Hematopoietic multipotent progenitor cell treated with erythropoietin and hydrocortisone succinate and interleukin-3 and kit ligand, for 4 days (in vitro differentiated cells): Measurements from ENCODE around the gene SCGB2A2.

ENCODE experiments used
- DNase-seq: peaks from one replicate; pipeline ENCODE4 v3.0.0-alpha.2; 2015

The SCGB2A2 gene

GRCh38 chr11:62269654-62270278 is at the start of gene SCGB2A2:
SCGB2A2 (plus strand) TSS chr11:62270158; CDS start chr11:62270217, 59 bp downstream.
- DNase-seq: peak; percentile 5

GRCh38 chr11:62221498-62221897 is 48.5 kb upstream of the SCGB2A2 start:
- DNase-seq: no peak

GRCh38 chr11:62223095-62223494 is 46.9 kb upstream of the SCGB2A2 start:
- peak; percentile 9 for DNase-seq

- peak; percentile 18 for DNase-seq
Measured at GRCh38 chr11:62233730-62234129, 36.2 kb upstream of the SCGB2A2 start.

- DNase-seq: no peak
Measured at GRCh38 chr11:62236187-62236586, 33.8 kb upstream of the SCGB2A2 start.

- no peak for DNase-seq
Measured at GRCh38 chr11:62237499-62237898, 32.5 kb upstream of the SCGB2A2 start.

- DNase-seq: no peak
Measured at GRCh38 chr11:62238151-62238550, 31.8 kb upstream of the SCGB2A2 start.

- no peak for DNase-seq
Measured at GRCh38 chr11:62241095-62241494, 28.9 kb upstream of the SCGB2A2 start.

GRCh38 chr11:62242021-62242420 is 27.9 kb upstream of the SCGB2A2 start, which contains the start of gene SCGB1D2:
SCGB1D2 (plus strand) TSS chr11:62242239; CDS start chr11:62242308, 69 bp downstream.
- DNase-seq: no peak

GRCh38 chr11:62245271-62245753 is 24.6 kb upstream of the SCGB2A2 start:
- peak; percentile 60 for DNase-seq

GRCh38 chr11:62251698-62252097 is 18.3 kb upstream of the SCGB2A2 start:
- no peak for DNase-seq

GRCh38 chr11:62253999-62254542 is 15.9 kb upstream of the SCGB2A2 start:
- no peak for DNase-seq

- DNase-seq: no peak
Measured at GRCh38 chr11:62256281-62256680, 13.7 kb upstream of the SCGB2A2 start.

GRCh38 chr11:62260261-62260953 is 9.6 kb upstream of the SCGB2A2 start:
- no peak for DNase-seq

GRCh38 chr11:62264004-62264403 is 6.0 kb upstream of the SCGB2A2 start:
- DNase-seq: no peak

- DNase-seq: no peak
Measured at GRCh38 chr11:62266558-62266957, 3.4 kb upstream of the SCGB2A2 start.

GRCh38 chr11:62267050-62267449 is 2.9 kb upstream of the SCGB2A2 start:
- no peak for DNase-seq

GRCh38 chr11:62267576-62267975 is 2.4 kb upstream of the SCGB2A2 start:
- no peak for DNase-seq

- DNase-seq: no peak
Measured at GRCh38 chr11:62273284-62273683, 3.3 kb downstream of the SCGB2A2 start.

GRCh38 chr11:62273789-62274275 is 3.9 kb downstream of the SCGB2A2 start:
- DNase-seq: no peak

- no peak for DNase-seq
Measured at GRCh38 chr11:62280452-62280851, 10.5 kb downstream of the SCGB2A2 start.

GRCh38 chr11:62295504-62295903 is 25.5 kb downstream of the SCGB2A2 start:
- DNase-seq: peak; percentile 48

GRCh38 chr11:62298975-62299374 is 29.0 kb downstream of the SCGB2A2 start, which contains the start of gene SCGB1D4:
SCGB1D4 (minus strand) TSS chr11:62299075; CDS start chr11:62299010, 65 bp downstream.
- DNase-seq: no peak

- DNase-seq: no peak
Measured at GRCh38 chr11:62306227-62306626, 36.3 kb downstream of the SCGB2A2 start.
